AG08396 (cell line): ENCODE data around the gene CCDC136.
A peak's percentile ranks its signal among the peaks of the same experiment; 100 is the strongest.

Experiments used
- DNase-seq: peaks from one replicate; pipeline ENCODE4 v3.0.0; 2012; ENCODE audit warnings: low spot score, mixed read lengths

The CCDC136 gene

DNA sequence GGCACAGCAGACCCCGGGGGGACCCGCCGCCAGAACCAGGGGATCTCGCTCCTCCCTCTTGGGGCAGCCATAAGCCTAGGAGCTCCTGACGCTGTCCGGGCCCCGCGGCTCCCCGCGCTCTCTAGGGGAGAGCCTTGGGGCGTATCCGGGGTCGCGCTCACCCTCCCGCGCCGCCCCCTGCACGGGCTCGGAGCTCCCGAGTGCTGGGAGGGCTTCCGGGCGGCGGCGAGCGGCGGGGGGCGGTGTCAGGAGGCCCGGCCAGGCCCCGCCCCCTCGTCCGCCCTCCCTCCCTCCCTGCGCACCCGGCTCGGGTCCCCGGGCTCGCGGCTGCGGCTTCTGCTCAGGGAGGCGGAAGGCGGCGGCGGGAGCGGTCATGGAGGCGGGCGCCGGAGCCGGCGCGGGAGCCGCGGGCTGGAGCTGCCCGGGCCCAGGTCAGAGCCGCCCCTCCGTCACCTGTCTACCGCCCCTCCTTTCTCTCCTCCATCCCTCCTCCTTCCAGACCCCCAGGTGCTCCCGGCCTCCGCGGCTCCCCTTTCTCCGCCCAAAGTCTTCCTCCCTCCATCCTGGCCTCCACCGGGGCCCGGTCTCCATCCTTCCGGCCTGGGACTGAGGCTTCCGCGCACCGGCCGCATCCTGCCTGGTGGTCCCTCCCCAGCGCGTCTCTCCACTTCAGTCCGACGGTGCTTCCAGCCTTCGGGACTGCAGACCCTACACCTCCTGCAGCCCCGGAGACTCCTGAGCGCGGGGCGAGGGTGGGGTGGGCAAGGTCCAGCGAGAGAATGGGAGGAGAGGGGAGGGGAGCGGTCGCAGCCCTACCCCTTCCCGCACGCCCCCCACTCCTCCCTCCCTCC lies at the start of gene CCDC136:
TSS of gene CCDC136 (plus strand) at position 848 of the 851 bp plus-strand sequence. CDS start 444 bp downstream, outside the sequence.
- peak; percentile 91 for DNase-seq

DNA sequence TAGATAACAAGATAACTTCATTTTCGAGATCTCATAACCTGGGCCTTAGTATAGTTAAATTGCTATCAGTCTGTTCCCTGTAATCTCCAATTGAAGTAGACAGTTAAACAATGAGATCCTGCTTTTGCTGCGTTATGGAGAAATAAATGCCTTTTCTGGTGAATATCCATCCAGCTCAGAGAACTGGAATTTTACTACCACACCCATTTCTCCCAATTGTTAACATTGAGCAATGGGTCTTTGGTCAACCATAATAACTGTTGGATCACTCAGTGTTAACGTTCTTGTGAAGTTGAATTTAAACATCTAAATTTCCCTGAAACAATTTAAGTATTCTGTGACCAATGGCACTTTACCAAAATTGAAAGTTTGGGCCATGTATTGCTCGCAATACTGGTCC lies 49.6 kb upstream of the CCDC136 start:
- peak; percentile 63 for DNase-seq

DNA sequence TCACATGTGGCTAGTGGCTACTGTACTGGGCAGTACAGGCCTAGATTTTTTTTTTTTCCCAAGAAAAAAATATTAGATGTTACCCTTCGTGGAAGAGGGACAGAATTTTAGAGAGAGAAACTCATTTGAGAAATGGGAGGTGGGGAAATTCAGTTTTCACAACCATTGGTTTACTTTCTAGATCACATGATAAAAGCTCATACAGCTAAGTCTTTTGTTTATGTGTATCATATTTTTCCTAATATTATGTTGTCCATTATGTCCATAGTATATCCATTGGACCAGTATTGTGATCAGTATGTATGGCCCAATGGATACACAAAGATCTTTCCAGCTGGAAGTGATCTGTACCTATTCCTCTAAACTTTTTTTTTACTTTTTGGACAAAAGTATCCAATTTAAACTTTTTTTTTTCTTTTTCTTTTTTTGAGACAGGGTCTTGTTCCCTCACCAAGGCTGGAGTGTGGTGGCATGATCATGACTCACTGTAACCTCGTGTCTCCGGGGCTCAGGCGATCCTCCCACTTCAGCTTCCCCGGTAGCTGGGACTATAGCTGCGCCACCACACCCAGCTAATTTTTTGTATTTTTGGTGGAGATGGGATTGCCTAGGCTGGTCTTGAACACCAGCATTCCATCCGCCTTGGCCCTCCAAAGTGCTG lies 48.5 kb upstream of the CCDC136 start:
- no peak for DNase-seq

DNA sequence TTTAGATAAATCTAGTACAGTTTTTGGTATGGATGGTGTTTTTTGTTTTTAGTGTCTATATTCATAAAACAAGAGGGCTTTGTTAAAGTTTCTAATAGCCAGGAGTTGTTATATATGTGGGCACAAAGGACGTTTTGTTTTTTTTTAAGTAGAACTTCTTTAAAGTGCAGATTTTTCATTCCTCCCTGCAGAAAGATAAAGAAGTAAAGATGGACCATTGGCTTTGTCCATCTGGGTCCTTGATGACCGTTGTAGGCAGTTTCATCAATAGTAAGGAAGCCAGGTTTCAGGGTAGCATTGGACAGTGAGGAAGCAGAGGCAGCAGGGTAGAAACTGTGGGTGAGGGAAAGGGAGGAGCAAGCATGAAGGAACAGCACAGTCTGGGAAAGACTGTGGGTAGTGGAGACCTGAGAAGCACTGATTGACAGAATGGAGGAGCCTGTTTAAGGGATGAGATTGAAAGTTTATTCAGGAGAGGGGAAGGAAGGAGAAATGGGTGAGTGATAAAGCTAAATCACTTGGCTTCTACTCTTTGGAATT lies 47.3 kb upstream of the CCDC136 start:
- no peak for DNase-seq

DNA sequence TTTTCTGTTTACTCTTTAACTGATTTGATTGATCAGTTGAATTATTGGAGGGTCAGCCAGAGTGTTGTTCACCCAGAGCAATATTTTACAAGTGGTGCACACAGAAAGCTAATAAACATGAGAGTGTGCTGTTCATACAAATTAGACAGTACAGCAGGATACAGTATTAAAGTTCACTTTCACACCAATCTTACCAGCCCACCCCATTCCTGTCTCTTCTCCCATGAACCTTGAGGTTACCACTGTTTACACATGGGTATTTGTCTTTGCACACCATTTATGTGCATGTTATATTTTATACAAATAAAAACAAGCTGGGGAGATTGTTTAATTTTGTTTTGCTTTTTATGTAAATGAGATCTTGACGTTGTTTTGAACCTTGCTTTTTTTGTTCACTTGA lies 46.1 kb upstream of the CCDC136 start:
- DNase-seq, result no peak

DNA sequence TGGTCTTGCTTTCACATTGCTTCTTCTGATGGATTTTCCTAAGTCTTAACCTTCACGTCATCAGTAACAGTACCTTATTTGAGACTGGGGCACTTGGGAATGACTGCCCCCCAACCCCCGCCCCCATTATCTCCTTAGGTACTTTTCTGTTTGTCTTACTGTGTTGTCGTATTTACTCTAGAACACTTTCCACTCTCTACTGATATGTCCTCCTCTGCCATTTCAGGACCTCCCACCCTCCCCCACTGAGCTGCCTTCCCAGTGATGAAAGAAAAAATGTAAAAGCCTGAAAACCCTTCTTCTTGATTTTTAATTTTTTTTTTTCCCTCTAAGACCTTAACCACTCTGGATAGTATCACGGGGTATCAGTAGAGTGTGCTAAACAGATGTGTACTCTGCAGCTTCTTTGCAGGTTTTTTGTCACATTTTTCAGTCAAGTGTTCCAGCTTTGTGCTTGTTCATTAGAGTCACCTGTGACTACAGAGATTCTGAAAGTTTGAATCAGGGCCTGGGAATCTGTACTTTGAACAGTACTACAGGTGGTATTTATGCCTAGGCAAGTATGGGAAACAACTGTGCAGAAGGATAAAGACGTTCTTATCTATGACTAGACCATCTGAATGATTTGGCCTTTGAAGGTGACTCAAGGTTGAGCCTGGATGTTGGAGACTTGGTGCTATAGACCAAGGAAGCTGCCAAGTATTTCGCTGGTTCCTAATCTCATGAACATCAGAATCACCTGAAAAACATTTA lies 44.3 kb upstream of the CCDC136 start:
- no peak for DNase-seq

DNA sequence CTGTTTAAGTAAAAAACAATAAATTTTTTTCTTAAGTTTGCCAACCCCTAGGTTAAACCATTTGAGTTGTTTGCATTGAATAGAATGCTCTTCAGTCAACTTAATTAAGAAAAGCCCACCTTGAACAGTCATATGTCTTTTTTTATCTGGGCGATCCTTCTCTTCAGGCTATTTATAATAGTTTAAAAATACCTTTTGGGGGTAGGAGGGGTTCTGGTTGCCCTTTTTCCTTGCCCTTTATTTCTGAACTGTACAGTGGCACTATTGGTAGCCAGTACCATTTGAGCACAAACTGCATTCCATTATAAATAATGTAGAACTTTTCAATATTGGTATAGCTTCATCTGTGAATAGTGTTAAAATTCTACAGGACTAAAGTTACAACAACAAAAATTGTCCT lies 39.5 kb upstream of the CCDC136 start:
- DNase-seq, result no peak

DNA sequence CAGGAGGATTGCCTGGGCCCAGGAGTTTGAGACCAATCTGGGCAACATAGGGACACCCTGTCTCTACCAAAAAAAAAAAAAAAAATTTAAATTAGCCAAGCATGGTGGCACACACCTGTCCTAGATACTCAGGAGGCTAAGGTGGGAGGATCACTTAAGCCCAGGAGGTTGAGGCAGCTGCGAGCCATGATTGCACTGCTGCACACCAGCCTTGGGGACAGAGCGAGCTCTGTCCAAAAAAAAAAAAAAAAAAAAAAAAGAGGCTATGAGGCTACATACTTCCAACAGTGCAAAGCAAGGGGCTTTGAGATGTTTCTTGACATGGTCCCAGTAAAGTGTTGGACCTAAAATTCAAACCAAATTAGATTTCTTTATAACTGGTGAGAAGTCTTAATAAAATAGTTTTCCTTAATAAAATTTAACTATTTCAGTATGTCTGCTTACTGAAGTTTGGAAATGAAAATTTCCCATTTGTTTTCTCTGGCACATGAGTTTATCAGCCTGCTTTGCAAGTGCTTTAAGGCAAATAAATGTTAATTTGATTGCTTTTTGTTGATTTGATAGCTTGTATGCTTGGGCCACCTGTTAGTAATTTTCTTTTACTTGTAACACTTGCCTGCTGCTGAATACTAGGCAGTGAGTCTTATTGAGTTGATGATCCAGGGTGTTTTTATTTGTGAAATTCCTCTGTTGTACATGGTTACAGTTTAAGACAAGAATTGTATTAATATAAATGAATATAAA lies 36.5 kb upstream of the CCDC136 start:
- DNase-seq, result no peak

DNA sequence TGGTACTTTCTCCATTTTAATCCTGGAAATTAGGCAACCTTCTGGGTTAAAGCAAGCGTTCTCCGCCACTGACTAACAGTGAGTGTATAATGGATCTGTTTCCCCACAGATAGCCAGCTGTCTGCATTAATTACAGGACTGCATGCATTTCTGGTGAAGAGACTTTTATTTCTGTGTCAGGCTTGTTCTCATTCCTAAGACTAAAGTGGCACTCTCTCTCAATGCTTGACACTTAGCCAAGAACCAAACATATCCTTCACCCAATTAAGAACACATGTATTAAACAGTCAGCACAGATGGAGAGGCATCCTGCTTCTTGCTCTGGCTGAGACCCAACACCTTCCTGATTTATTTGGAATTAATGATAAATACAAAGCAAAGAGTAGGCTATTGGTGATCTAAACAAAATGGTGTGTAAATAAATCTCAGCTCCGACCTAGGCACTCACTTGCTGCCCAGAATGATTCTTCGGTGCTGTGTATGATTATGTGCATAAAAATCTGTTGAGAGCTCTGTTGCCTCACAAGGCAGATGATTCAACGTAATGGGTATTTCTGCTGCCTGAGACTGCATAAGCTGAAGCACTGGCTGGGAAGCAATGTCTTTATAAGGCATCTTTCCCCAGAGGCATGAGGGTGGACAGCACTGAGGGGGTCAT lies 35.8 kb upstream of the CCDC136 start:
- peak; percentile 66 for DNase-seq

DNA sequence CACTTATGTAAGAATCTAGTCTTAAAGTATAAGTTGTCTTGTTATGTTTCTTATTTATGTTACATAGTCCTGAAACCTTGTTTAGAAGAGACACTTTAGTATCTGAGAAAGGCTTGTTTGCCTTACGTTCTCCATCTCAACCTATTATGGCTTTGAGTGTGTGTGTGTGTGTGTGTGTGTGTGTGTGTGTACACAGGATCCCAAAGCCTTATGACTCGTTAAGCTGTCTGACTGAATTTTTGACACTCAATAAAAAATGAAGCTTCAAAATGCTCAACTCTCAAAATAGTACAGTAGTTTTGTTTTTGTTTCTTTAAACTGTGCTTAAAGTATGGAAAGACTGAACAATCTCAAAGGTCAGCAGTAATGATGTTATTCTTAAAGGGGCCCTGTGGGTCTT lies 34.6 kb upstream of the CCDC136 start:
- no peak for DNase-seq

DNA sequence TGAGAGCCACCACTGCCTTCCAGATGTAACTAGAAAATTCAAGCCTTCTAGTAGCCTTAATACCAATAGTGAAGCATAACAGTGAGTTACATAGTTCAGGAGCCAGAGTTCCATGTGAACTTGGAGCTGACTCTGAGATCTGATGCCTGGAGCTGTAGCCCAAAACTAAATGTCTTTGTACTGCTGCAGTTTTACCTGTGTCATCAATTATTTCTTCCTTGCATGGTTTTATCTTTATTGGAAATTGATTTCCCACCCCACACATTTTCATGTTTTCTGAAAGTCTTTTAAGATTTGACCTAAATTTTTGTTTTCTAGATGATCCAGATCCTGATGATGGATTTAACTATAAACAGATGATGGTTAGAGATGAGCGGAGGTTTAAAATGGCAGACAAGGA lies 33.2 kb upstream of the CCDC136 start:
- no peak for DNase-seq

DNA sequence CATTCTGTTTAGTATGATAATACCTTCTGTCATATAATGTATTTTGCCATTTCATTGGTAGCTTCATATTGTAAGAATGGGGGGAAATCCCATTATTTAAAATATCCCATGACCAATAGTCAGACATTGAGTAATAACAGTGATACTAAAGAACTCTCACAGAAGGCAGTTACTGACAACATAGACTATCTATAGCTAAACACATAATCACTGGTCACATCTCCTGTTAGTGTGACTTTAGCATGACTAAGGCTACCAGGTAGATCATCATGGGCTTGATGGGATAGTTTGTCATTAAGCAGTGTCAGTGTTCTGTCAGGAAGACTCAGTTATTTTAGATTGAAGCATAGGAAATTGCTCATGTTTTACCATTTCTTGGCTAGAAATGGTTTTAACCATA lies 32.5 kb upstream of the CCDC136 start:
- DNase-seq, result no peak

DNA sequence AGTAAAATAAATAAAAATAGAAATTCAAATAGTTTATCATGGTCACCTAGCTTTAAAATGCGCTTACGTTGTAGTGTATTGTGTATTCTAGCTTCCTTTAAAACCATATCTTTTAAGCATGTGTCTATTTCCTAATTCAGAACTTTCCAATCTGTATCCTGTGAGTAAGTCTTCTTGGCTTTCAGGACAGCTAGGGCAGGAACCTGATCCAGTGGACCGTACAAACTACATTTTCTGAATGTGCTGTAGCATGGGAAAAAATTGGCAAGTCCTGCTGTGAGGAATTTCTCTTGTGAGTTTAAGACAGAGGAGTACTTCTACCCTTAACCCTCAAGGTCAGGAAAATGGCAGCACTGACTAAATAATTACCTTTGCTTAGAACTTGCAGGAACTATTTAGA lies 28.2 kb upstream of the CCDC136 start:
- DNase-seq, result no peak

DNA sequence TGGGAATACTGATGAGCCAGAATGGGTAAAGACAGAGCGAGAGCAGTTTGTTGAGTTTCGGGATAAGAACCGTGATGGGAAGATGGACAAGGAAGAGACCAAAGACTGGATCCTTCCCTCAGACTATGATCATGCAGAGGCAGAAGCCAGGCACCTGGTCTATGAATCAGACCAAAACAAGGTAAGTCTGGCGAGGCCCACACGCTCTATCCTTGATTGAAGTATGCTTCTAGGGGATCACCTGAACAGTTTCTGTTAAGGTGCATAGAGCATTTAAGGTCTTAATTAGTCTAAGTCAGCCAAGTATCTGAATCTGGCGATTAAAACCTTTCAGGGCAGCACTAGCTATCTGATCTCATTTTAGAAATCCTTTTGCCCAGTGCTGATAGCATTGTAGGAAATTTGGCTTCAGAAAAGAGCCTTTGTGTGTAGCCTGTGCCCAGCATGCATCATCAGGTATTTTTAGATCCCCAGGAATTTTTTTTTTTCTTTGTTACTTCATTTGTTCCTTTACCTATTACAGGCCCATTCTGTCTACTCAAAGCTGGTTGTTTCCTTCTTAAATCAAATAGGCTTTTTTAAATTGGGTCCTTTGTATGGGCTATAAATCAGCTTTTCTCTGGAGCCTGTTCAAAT lies 24.2 kb upstream of the CCDC136 start:
- DNase-seq, result no peak

DNA sequence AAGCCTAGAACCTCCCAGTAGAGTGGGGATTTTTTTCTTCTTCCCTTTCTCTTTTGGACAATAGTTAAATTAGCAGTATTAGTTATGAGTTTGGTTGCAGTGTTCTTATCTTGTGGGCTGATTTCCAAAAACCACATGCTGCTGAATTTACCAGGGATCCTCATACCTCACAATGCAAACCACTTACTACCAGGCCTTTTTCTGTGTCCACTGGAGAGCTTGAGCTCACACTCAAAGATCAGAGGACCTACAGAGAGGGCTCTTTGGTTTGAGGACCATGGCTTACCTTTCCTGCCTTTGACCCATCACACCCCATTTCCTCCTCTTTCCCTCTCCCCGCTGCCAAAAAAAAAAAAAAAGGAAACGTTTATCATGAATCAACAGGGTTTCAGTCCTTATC lies 21.5 kb upstream of the CCDC136 start:
- DNase-seq, result no peak

DNA sequence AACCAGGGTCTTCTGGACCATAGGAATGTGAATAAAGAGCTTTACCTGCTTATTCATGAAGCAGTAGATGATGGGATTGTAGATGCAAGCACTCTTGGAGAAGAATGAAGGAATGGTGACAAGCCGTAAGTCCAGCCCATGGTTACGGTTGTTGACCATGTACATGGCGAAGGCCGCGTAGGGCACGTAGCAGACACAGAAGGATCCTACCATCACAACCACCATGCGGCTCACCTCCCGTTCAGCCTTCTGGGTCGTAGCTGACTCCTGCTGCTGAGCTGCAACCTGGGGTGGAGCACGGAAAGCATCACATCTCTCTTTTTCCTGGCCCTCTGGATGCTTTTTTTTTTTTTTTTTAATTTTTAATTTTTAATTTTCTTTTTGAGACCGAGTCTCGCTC lies 18.2 kb upstream of the CCDC136 start:
- no peak for DNase-seq

DNA sequence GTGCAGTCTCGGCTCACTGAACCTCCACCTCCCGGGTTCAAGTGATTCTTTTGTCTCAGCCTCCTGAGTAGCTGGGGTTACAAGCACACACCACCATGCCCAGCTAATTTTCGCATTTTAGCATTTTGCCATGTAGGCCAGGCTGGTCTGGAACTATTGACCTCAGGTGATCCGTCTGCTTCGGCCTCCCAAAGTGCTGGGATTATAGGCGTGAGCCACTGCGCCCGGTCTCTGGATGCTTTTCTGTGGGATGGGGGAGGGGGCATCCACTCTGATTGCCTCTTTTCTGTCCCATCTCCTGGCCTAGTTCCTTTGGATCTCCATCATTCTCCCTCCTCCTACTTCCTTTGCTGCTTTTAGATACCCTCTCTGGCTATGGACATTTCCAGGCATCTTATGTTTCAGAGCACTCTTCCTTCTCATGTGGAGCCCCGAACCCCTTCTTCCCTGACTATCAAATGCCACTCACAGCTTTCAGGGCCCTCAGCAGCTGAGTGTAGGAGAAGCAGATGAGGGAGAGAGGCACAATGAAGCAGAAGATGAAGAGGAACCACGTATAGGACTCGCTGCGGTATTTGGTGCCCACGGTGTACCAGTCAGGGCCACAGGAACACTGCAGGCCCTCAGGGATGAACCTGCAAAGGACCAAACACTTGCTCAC lies 17.6 kb upstream of the CCDC136 start:
- DNase-seq, result no peak

DNA sequence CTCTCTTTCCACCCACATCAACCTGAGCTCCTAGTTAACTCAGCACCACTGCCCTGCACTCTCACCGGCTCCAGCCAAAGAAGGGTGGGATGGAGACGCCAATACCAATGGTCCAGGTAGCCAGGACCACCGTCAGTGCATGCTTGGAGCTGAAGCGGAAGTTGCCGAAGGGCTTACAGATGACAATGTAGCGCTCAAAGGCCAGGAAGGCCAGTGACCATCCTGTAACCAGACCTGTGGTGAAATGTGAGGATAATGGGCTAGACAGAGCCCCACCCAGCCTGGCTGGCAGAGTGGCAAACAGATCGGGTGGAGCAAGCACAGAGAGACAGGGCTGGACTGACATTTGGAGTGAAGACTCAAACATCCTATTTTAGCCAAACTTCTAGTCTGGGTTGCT lies 16.8 kb upstream of the CCDC136 start:
- no peak for DNase-seq

DNA sequence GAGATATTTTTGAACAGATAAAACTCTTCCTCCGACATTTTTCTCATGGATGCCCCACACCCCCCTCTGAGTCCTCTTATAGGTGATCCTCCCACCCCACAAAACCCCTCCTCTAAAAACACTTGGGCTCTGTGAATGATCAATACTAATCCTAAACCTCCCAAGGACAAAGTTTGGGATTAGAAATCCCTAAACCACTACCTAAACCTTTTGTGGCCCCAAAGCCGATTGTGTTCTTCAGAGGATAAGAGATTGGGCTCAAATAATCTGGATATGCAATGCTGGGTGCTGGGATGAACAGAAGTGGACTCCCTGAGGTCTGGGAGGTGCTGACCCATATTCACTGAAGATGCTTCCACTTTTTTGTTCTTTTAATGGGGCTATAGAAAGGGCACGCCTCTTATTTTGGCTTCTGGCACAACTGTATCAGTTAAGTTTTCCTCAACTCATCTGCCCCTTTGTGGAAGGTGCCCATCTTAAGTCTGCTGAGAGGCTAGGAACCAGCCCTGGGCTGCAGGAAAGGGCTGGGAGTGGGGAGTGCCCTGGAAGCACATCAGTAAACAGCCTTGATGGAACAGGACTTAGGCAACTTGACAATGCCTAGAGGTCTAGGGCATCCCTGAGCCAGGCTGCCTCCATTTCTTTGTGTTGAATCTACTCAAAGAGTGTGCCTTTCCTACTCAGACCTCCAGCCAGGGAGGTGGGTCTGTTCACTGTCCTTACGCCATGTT lies 15.9 kb upstream of the CCDC136 start, which contains the start of gene OPN1SW:
TSS of gene OPN1SW (minus strand) at position 51 of the 731 bp plus-strand sequence. CDS start at position 38, 13 bp downstream.
- no peak for DNase-seq
